ENCODE measurements around the gene OR6C75. TPM values are rescaled to one million over a fixed set of nuclear protein-coding genes. Genes with fewer than 3 reads are reported as not detected.

The OR6C75 gene
- total RNA-seq, 1 experiment from 2014 or later: not detected

DNA sequence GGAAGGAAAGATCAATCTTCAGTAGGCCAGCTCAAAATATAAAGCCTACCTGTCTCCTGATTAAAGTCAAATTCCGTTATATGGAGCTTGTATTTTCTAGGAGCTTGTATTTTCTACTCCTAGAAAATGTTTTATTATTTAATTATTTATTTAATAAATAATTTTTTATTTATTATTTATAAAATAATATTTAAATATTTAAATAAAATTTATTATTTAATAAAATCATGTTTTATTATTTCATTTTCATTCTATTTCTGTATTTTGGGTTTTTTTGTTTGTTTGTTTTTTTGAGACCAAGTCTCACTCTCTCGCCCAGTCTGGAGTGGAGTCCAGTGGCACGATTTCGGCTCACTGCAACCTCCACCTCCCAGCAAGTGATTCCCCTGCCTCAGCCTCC is 9.7 kb downstream of the OR6C75 start:
- intact Hi-C loops (cut with micrococcal nuclease; ENCODE audit: unreplicated experiment): no loop called here

DNA sequence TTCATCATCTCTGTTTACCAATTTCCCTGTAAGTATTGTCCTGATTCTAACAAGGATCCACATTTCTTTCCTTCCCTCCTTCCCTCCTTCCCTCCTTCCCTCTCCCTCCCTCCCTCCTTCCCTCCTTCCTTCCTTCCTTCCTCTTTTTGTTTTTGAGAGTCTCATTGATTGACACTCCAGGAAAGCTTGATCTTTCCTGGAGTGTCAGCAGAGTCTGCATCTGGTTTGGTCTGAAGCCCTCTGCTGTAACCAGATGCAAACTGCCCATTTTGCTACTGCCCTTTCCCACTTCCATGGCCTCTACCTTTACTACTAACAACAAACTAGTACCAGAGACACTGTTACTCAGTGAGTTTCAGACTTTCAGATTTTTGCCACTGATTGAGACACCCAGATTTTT is 23.1 kb downstream of the OR6C75 start:
- no TSS peak for BruUV-seq (replicated peaks)
- POLR2A ChIA-PET (ENCODE audit: unreplicated experiment): no interaction called here
- H3K4me1 ChIP-seq (replicated peaks; ENCODE audit: insufficient read depth): no peaks in the 10 kb centered on the region
- CTCF ChIA-PET: no interaction called here
- H3K79me2 ChIP-seq (ENCODE audit: low read depth): no peaks in the 10 kb centered on the region
- H3K9me3 ChIP-seq (ENCODE audit: insufficient read depth, low read depth): no peaks in the 10 kb centered on the region
- H3K9me2 ChIP-seq (ENCODE audit: insufficient read depth): no peaks in the 10 kb centered on the region; the same call in 1 of the 2 replicates
- H3K27me3 ChIP-seq (ENCODE audit: insufficient read depth, low read depth): no peaks in the 10 kb centered on the region
- DNase-seq: no peak
- intact Hi-C loops (cut with micrococcal nuclease; ENCODE audit: unreplicated experiment): no loop called here
- TF ChIP-seq, protein P1, sequence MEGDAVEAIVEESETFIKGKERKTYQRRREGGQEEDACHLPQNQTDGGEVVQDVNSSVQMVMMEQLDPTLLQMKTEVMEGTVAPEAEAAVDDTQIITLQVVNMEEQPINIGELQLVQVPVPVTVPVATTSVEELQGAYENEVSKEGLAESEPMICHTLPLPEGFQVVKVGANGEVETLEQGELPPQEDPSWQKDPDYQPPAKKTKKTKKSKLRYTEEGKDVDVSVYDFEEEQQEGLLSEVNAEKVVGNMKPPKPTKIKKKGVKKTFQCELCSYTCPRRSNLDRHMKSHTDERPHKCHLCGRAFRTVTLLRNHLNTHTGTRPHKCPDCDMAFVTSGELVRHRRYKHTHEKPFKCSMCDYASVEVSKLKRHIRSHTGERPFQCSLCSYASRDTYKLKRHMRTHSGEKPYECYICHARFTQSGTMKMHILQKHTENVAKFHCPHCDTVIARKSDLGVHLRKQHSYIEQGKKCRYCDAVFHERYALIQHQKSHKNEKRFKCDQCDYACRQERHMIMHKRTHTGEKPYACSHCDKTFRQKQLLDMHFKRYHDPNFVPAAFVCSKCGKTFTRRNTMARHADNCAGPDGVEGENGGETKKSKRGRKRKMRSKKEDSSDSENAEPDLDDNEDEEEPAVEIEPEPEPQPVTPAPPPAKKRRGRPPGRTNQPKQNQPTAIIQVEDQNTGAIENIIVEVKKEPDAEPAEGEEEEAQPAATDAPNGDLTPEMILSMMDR (conservative IDR thresholded peaks at IDR 0.05): no peak
- TF ChIP-seq EZH2 (IDR thresholded peaks at IDR 0.05; ENCODE audit: low read depth): no peak
- no peaks in the 10 kb centered on the region for H4K20me1 ChIP-seq (ENCODE audit: insufficient read depth)
- H3K27ac ChIP-seq: no peak overlapping the region
- H3K4me2 ChIP-seq: no peak overlapping the region
- no peaks in the 10 kb centered on the region for H3K36me3 ChIP-seq (ENCODE audit: low read depth)
- no peaks in the 10 kb centered on the region for H3F3A ChIP-seq (ENCODE audit: insufficient read depth, low read depth)
- no peak overlapping the region for H3K4me3 ChIP-seq
- no peak overlapping the region for H2AFZ ChIP-seq

More for the DNA sequence above, 9.7 kb downstream of the OR6C75 start:
- Histone ChIP-seq H3K36me3 (ENCODE audit: low read depth) (no peaks in the 10 kb centered on the region), H3K79me2 (ENCODE audit: low read depth) (no peaks in the 10 kb centered on the region), H3K27me3 (ENCODE audit: insufficient read depth, low read depth) (no peaks in the 10 kb centered on the region), H4K20me1 (ENCODE audit: insufficient read depth) (no peaks in the 10 kb centered on the region), H2AFZ (no peak overlapping the region), H3K4me1 (replicated peaks; ENCODE audit: insufficient read depth) (no peaks in the 10 kb centered on the region), H3F3A (ENCODE audit: insufficient read depth, low read depth) (no peaks in the 10 kb centered on the region), H3K9me3 (ENCODE audit: insufficient read depth, low read depth) (no peaks in the 10 kb centered on the region; the same call in 1 of the 2 replicates), H3K9me2 (ENCODE audit: insufficient read depth) (no peaks in the 10 kb centered on the region), H3K4me2 (no peak overlapping the region), H3K27ac (no peak overlapping the region), H3K4me3 (no peak overlapping the region)
- POLR2A ChIA-PET (ENCODE audit: unreplicated experiment): no interaction called here
- CTCF ChIA-PET: no interaction called here
- no peak for DNase-seq
- TF ChIP-seq, protein P1 (conservative IDR thresholded peaks at IDR 0.05): no peak
- no peak for TF ChIP-seq EZH2 (IDR thresholded peaks at IDR 0.05; ENCODE audit: low read depth)
- no TSS peak for BruUV-seq (replicated peaks)

DNA sequence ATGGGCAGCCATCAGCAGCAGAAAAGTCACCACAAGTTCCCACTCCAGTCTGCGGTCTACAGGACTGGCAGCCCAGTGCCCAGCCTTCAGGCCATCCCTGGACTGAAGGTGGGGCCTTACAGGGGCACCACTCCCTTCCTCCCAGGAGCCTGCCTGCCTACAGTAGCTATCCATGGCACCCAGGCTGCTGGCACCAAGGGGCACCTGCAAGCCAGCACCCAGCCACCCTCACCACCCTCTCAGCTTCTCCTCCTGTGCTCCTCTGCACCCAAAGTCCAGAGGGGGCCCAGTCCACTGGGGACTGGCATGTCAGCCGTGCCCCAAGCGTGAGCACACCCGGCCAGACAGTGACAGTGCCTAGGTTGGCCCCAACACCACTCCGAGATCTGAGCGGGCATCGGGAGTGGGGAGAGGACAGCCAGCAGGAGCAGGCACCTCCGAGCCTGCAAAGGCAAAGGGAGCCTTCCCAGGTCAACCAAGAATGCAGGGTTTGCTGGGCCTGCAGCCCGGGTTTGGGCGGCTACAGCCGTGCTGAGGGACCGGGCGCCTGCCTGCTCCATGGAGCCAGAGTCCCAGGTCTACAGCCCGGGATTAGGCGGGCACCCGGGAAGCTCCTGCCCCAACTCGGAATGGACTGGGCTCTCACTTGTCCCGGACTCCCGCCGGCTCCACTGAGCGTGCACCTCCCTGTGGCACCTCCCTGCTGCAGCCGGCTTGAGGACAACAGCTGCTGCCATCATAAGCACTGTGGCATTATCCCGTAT is 29.4 kb downstream of the OR6C75 start:
- Histone ChIP-seq H3K36me3 (ENCODE audit: low read depth) (no peaks in the 10 kb centered on the region), H3K79me2 (ENCODE audit: low read depth) (no peaks in the 10 kb centered on the region), H3K9me3 (ENCODE audit: insufficient read depth, low read depth) (no peaks in the 10 kb centered on the region), H3K9me2 (ENCODE audit: insufficient read depth) (no peaks in the 10 kb centered on the region; the same call in 1 of the 2 replicates), H3K4me1 (replicated peaks; ENCODE audit: insufficient read depth) (no peaks in the 10 kb centered on the region), H2AFZ (no peak overlapping the region), H3K27ac (no peak overlapping the region), H3K4me3 (no peak overlapping the region), H4K20me1 (ENCODE audit: insufficient read depth) (no peaks in the 10 kb centered on the region), H3F3A (ENCODE audit: insufficient read depth, low read depth) (no peaks in the 10 kb centered on the region), H3K4me2 (no peak overlapping the region), H3K27me3 (ENCODE audit: insufficient read depth, low read depth) (0 out of 2 replicates have a peak, but pooled peaks cover 3% of the 10 kb centered on the region)
- no peak for DNase-seq
- intact Hi-C loops (cut with micrococcal nuclease; ENCODE audit: unreplicated experiment): no loop called here
- ChIA-PET CTCF (no interaction called here), POLR2A (ENCODE audit: unreplicated experiment) (no interaction called here)
- TF ChIP-seq EZH2 (IDR thresholded peaks at IDR 0.05; ENCODE audit: low read depth): no peak
- TF ChIP-seq, protein P1 (conservative IDR thresholded peaks at IDR 0.05): no peak
- BruUV-seq (replicated peaks): no TSS peak

All from PC-9 (cell line).